Umbilical cord (tissue), 2 donors: ENCODE measurements around the gene DNAH1. TPM values are rescaled to one million over a fixed set of nuclear protein-coding genes. Genes with fewer than 3 reads are reported as not detected.
"Not testable (repeated sequence)": the region's sequence is repeated elsewhere in the genome, so short reads cannot be mapped to it uniquely, and the experiment has no call there.

Experiments
- DNase-seq: peaks from one replicate; pipeline ENCODE4 v3.0.0-alpha.2; 2015; ENCODE audit warnings: low spot score
- total RNA-seq: library from RNA; depleted of rRNA; stranded (reverse); fragments of >200 nt; gene quantifications from one replicate; pipeline ENCODE4 v1.2.3, GENCODE V29; 2014; ENCODE audit warnings: low replicate concordance; ENCODE audit not compliant: insufficient read depth

The DNAH1 gene
- total RNA-seq: 2.9 TPM

GRCh38 chr3:52315977-52316764, at the start of gene DNAH1:
TSS of gene DNAH1 (plus strand) at chr3:52316319. CDS start at chr3:52322443, 6,124 bp downstream.
- no peak for DNase-seq

GRCh38 chr3:52268036-52268435, 48.1 kb upstream of the DNAH1 start:
- no peak for DNase-seq

GRCh38 chr3:52269776-52270175, 46.3 kb upstream of the DNAH1 start:
- DNase-seq: no peak

- DNase-seq: peak; percentile 22
These were observed 45.8 kb upstream of the DNAH1 start for GRCh38 chr3:52270252-52270754.

- DNase-seq: not testable (repeated sequence)
These were observed 43.9 kb upstream of the DNAH1 start for GRCh38 chr3:52272172-52272571.

GRCh38 chr3:52272831-52273230, 43.3 kb upstream of the DNAH1 start:
- no peak for DNase-seq

GRCh38 chr3:52274781-52275180, 41.3 kb upstream of the DNAH1 start:
- DNase-seq: not testable (repeated sequence)

- DNase-seq: peak; percentile 73
These were observed 38.8 kb upstream of the DNAH1 start for GRCh38 chr3:52277071-52277964.

GRCh38 chr3:52277972-52278509, 38.1 kb upstream of the DNAH1 start:
- peak; percentile 78 for DNase-seq

GRCh38 chr3:52278510-52279069, 37.5 kb upstream of the DNAH1 start, which contains the start of gene WDR82:
TSS of gene WDR82 (minus strand) at chr3:52278649. CDS start at chr3:52278361, 288 bp downstream.
- DNase-seq: peak; percentile 95

- DNase-seq: no peak
These were observed 36.5 kb upstream of the DNAH1 start for GRCh38 chr3:52279596-52279995.

- peak; percentile 59 for DNase-seq
These were observed 36.1 kb upstream of the DNAH1 start for GRCh38 chr3:52280050-52280461.

- DNase-seq: no peak
These were observed 33.9 kb upstream of the DNAH1 start for GRCh38 chr3:52281981-52282801.

GRCh38 chr3:52283306-52283705, 32.8 kb upstream of the DNAH1 start:
- no peak for DNase-seq

- DNase-seq: not testable (repeated sequence)
These were observed 32.1 kb upstream of the DNAH1 start for GRCh38 chr3:52284051-52284450.

- no peak for DNase-seq
These were observed 29.4 kb upstream of the DNAH1 start for GRCh38 chr3:52286777-52287110.

- DNase-seq: no peak
These were observed 27.4 kb upstream of the DNAH1 start for GRCh38 chr3:52288674-52289073.

- DNase-seq: no peak
These were observed 26.8 kb upstream of the DNAH1 start for GRCh38 chr3:52289338-52289746.

- DNase-seq: no peak
These were observed 26.1 kb upstream of the DNAH1 start for GRCh38 chr3:52289747-52290595.
